Coronary artery (tissue), 2 donors: ENCODE results near the gene ZBTB7C.

ENCODE experiments used
- DNase-seq: peaks from one replicate; pipeline ENCODE4 v3.0.0-alpha.2; 2017; ENCODE audit warnings: low spot score
- H3K27ac ChIP-seq, 2 donors: fragments of 200-600 bp; sonication (generic); one replicate each; pipeline ENCODE4 v1.5.1; 2016 to 2019
- H3K4me3 ChIP-seq: fragments of 200-600 bp; sonication (generic); 2 replicates; pipeline ENCODE4 v1.5.1; 2016; ENCODE audit warnings: mild to moderate bottlenecking, moderate library complexity
- CTCF ChIP-seq: fragments of 200-600 bp; sonication (generic); IDR thresholded peaks from one replicate; pipeline ENCODE4 v1.5.1; 2019; ENCODE audit warnings: antibody characterized with exemption

The ZBTB7C gene

DNA sequence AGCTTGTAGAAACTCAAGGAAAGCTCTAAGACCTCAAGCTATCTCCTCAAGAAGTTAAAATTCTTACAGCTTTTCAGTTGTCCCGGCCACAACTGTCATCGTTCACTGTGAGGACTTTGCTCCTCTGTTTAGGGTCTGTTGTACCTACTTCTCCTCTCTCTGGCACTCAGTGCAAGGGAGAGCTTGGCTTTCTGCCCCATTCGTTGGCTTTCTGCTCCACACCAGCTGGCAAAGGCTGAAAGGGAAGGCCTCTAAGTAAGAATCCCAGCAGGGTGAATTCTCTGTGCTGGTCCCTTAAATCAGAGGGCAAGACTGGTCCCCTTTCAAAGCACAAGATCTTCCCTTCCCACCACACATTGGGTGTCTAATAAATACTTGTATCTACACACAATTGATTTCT lies 17.3 kb downstream of the ZBTB7C start:
- Histone ChIP-seq H3K4me3 (no peak overlapping the region), H3K27ac (peak overlapping the region in 1 of 2 donors; percentile 52)
- DNase-seq: no peak
- no peak for TF ChIP-seq CTCF

GRCh38 chr18:48390641-48391040 lies 18.5 kb downstream of the ZBTB7C start:
- DNase-seq: no peak
- no peak overlapping the region for H3K4me3 ChIP-seq
- H3K27ac ChIP-seq: no peak overlapping the region
- no peak for TF ChIP-seq CTCF

DNA sequence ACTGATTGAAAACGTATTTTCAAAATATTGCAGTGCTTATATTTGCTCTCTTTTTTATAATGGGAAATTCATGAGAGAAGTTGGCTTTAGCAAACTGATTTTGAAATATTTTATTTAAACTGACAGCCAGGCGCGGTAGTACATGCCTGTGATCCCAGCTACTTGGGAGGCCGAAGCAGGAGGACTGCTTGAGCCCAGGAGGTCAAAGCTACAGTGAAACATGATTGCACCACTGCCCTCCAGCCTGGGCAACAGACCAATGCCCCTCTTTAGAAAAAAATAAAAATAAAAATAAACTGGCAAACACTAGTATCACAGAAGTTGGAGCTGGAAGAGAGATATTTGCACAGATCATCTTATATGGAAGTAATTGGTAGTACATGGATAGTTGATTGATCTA lies 20.7 kb downstream of the ZBTB7C start:
- TF ChIP-seq CTCF: no peak
- Histone ChIP-seq H3K4me3 (no peak overlapping the region), H3K27ac (no peak overlapping the region)
- DNase-seq: no peak

DNA sequence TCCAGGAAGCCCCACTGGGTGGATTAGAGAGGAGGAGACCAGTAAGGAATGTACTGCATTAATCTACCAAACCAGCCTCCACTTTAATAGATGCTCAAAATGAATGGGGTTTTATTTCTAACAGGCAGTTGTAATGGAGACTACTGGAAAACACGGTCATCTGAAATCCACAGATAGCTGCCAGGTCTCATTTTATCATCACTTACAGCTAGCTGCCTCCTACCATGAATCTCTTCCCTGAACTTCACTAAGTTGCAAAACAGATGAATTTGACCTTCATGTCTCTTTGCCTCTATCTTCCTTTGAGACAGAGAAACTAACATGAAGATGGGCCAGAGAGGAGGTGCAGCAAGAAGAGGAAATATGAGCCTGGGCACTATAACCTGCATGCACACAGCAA lies 21.9 kb downstream of the ZBTB7C start:
- no peak for TF ChIP-seq CTCF
- Histone ChIP-seq H3K27ac (no peak overlapping the region), H3K4me3 (no peak overlapping the region)
- DNase-seq: no peak

DNA sequence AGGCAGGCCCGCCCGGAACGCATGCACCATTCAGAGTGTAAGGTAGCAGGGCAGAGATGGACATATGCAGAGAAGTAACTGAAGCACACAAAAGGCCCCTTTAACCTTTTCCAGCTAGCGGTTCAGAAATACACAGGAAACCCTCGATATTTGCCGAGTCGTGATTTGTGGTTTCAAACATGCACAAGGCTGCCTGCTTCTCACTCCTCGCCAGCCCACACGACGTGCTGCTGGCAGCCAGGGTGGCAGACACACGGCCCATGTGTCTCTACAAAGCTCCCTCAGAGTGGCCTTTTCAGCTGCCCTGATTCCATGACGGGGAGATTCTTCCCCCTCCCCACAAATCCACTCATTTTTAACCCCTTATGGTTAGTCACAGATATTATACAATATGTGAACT lies 23.6 kb downstream of the ZBTB7C start:
- TF ChIP-seq CTCF: no peak
- Histone ChIP-seq H3K4me3 (no peak overlapping the region), H3K27ac (no peak overlapping the region)
- DNase-seq: no peak

GRCh38 chr18:48376934-48377333 lies 32.2 kb downstream of the ZBTB7C start:
- no peak for TF ChIP-seq CTCF
- H3K27ac ChIP-seq: no peak overlapping the region
- DNase-seq: peak; percentile 50
- H3K4me3 ChIP-seq: no peak overlapping the region

- Histone ChIP-seq H3K4me3 (no peak overlapping the region), H3K27ac (no peak overlapping the region)
- peak; percentile 57 for DNase-seq
- no peak for TF ChIP-seq CTCF
Measured at GRCh38 chr18:48376406-48376805, 32.8 kb downstream of the ZBTB7C start.
